ENCODE measurements around the gene FCSK. TPM values are rescaled to one million over a fixed set of nuclear protein-coding genes. Genes with fewer than 3 reads are reported as not detected.

The FCSK gene
- total and polyA plus RNA-seq, 4 donors: 7.3 to 20.4 (median 15.7) TPM

- peaks cover 66% of the 10 kb centered on the region for H3K36me3 ChIP-seq (ENCODE audit: control insufficient read depth, insufficient read depth, low read length)
- H3K9me3 ChIP-seq (ENCODE audit: control insufficient read depth, insufficient read depth, low read length): no peaks in the 10 kb centered on the region
- no peak overlapping the region for H3K27ac ChIP-seq (ENCODE audit: low read depth, low read length)
- H3K4me1 ChIP-seq (ENCODE audit: control insufficient read depth, insufficient read depth, low read length): no peaks in the 10 kb centered on the region
- WGBS (ENCODE audit: insufficient coverage): 91% methylated on average over 8 of the region's 8 CpGs
- no peak overlapping the region for H3K4me3 ChIP-seq (ENCODE audit: low read depth, low read length)
- DNase-seq (ENCODE audit: low read depth in 4 of 6, low spot score in 6 of 6): no peak
- no peaks in the 10 kb centered on the region for H3K27me3 ChIP-seq (ENCODE audit: control insufficient read depth, insufficient read depth, low read length)
These were observed 13.2 kb downstream of the FCSK start for GRCh38 chr16:70467608-70468007.

- WGBS (ENCODE audit: insufficient coverage): 89% methylated on average over 13 of the region's 16 CpGs
- no peak overlapping the region for H3K27ac ChIP-seq (ENCODE audit: low read depth, low read length)
- H3K27me3 ChIP-seq (ENCODE audit: control insufficient read depth, insufficient read depth, low read length): no peaks in the 10 kb centered on the region
- no peaks in the 10 kb centered on the region for H3K9me3 ChIP-seq (ENCODE audit: control insufficient read depth, insufficient read depth, low read length)
- H3K4me1 ChIP-seq (ENCODE audit: control insufficient read depth, insufficient read depth, low read length): no peaks in the 10 kb centered on the region
- peaks cover 70% of the 10 kb centered on the region for H3K36me3 ChIP-seq (ENCODE audit: control insufficient read depth, insufficient read depth, low read length)
- H3K4me3 ChIP-seq (ENCODE audit: low read depth, low read length): no peak overlapping the region
- DNase-seq (ENCODE audit: low read depth in 4 of 6, low spot score in 6 of 6): no peak
These were observed 14.6 kb downstream of the FCSK start for GRCh38 chr16:70468776-70469525.

GRCh38 chr16:70470141-70470926 lies 15.9 kb downstream of the FCSK start:
- Histone ChIP-seq H3K27me3 (ENCODE audit: control insufficient read depth, insufficient read depth, low read length) (no peaks in the 10 kb centered on the region), H3K9me3 (ENCODE audit: control insufficient read depth, insufficient read depth, low read length) (no peaks in the 10 kb centered on the region), H3K4me1 (ENCODE audit: control insufficient read depth, insufficient read depth, low read length) (no peaks in the 10 kb centered on the region), H3K4me3 (ENCODE audit: low read depth, low read length) (no peak overlapping the region), H3K27ac (ENCODE audit: low read depth, low read length) (no peak overlapping the region), H3K36me3 (ENCODE audit: control insufficient read depth, insufficient read depth, low read length) (peaks cover 77% of the 10 kb centered on the region)
- 88% methylated on average over 9 of the region's 10 CpGs for WGBS (ENCODE audit: insufficient coverage)
- no peak for DNase-seq (ENCODE audit: low read depth in 4 of 6, low spot score in 6 of 6)

- H3K27me3 ChIP-seq (ENCODE audit: control insufficient read depth, insufficient read depth, low read length): no peaks in the 10 kb centered on the region
- peaks cover 81% of the 10 kb centered on the region for H3K36me3 ChIP-seq (ENCODE audit: control insufficient read depth, insufficient read depth, low read length)
- no peak overlapping the region for H3K4me3 ChIP-seq (ENCODE audit: low read depth, low read length)
- H3K27ac ChIP-seq (ENCODE audit: low read depth, low read length): no peak overlapping the region
- no peaks in the 10 kb centered on the region for H3K4me1 ChIP-seq (ENCODE audit: control insufficient read depth, insufficient read depth, low read length)
- 62% methylated on average over 14 of the region's 17 CpGs for WGBS (ENCODE audit: insufficient coverage)
- no peaks in the 10 kb centered on the region for H3K9me3 ChIP-seq (ENCODE audit: control insufficient read depth, insufficient read depth, low read length)
- peak in 1 of 6 donors; percentile 16 for DNase-seq (ENCODE audit: low read depth in 4 of 6, low spot score in 6 of 6)
These were observed 16.5 kb downstream of the FCSK start for GRCh38 chr16:70470927-70471341.

GRCh38 chr16:70472786-70473433 lies 18.5 kb downstream of the FCSK start:
- Histone ChIP-seq H3K4me1 (ENCODE audit: control insufficient read depth, insufficient read depth, low read length) (no peaks in the 10 kb centered on the region), H3K9me3 (ENCODE audit: control insufficient read depth, insufficient read depth, low read length) (no peaks in the 10 kb centered on the region), H3K27ac (ENCODE audit: low read depth, low read length) (no peak overlapping the region), H3K27me3 (ENCODE audit: control insufficient read depth, insufficient read depth, low read length) (no peaks in the 10 kb centered on the region), H3K4me3 (ENCODE audit: low read depth, low read length) (no peak overlapping the region), H3K36me3 (ENCODE audit: control insufficient read depth, insufficient read depth, low read length) (peaks cover 74% of the 10 kb centered on the region)
- 79% methylated on average over 28 of the region's 28 CpGs for WGBS (ENCODE audit: insufficient coverage)
- DNase-seq (ENCODE audit: low read depth in 4 of 6, low spot score in 6 of 6): no peak

- H3K27ac ChIP-seq (ENCODE audit: low read depth, low read length): no peak overlapping the region
- WGBS (ENCODE audit: insufficient coverage): 90% methylated on average over 19 of the region's 21 CpGs
- H3K9me3 ChIP-seq (ENCODE audit: control insufficient read depth, insufficient read depth, low read length): no peaks in the 10 kb centered on the region
- peaks cover 5% of the 10 kb centered on the region for H3K4me1 ChIP-seq (ENCODE audit: control insufficient read depth, insufficient read depth, low read length)
- H3K36me3 ChIP-seq (ENCODE audit: control insufficient read depth, insufficient read depth, low read length): peaks cover 80% of the 10 kb centered on the region
- no peak overlapping the region for H3K4me3 ChIP-seq (ENCODE audit: low read depth, low read length)
- DNase-seq (ENCODE audit: low read depth in 4 of 6, low spot score in 6 of 6): no peak
- H3K27me3 ChIP-seq (ENCODE audit: control insufficient read depth, insufficient read depth, low read length): no peaks in the 10 kb centered on the region
These were observed 19.3 kb downstream of the FCSK start for GRCh38 chr16:70473446-70474319.

- 92% methylated on average over 22 of the region's 22 CpGs for WGBS (ENCODE audit: insufficient coverage)
- DNase-seq (ENCODE audit: low read depth in 4 of 6, low spot score in 6 of 6): no peak
- Histone ChIP-seq H3K27me3 (ENCODE audit: control insufficient read depth, insufficient read depth, low read length) (no peaks in the 10 kb centered on the region), H3K4me1 (ENCODE audit: control insufficient read depth, insufficient read depth, low read length) (peaks cover 11% of the 10 kb centered on the region), H3K36me3 (ENCODE audit: control insufficient read depth, insufficient read depth, low read length) (peaks cover 82% of the 10 kb centered on the region), H3K9me3 (ENCODE audit: control insufficient read depth, insufficient read depth, low read length) (no peaks in the 10 kb centered on the region), H3K4me3 (ENCODE audit: low read depth, low read length) (no peak overlapping the region), H3K27ac (ENCODE audit: low read depth, low read length) (no peak overlapping the region)
These were observed 20.1 kb downstream of the FCSK start for GRCh38 chr16:70474320-70475053.

- H3K4me3 ChIP-seq (ENCODE audit: low read depth, low read length): no peak overlapping the region
- no peaks in the 10 kb centered on the region for H3K27me3 ChIP-seq (ENCODE audit: control insufficient read depth, insufficient read depth, low read length)
- H3K36me3 ChIP-seq (ENCODE audit: control insufficient read depth, insufficient read depth, low read length): peaks cover 86% of the 10 kb centered on the region
- no peaks in the 10 kb centered on the region for H3K9me3 ChIP-seq (ENCODE audit: control insufficient read depth, insufficient read depth, low read length)
- no peak for DNase-seq (ENCODE audit: low read depth in 4 of 6, low spot score in 6 of 6)
- 86% methylated on average over 24 of the region's 24 CpGs for WGBS (ENCODE audit: insufficient coverage)
- no peak overlapping the region for H3K27ac ChIP-seq (ENCODE audit: low read depth, low read length)
- peaks cover 11% of the 10 kb centered on the region for H3K4me1 ChIP-seq (ENCODE audit: control insufficient read depth, insufficient read depth, low read length)
These were observed 20.9 kb downstream of the FCSK start for GRCh38 chr16:70475054-70475871.

Data from spinal cord (tissue), 10 donors.